Measurements from ENCODE around the gene TEAD1.

Gene TEAD1

GRCh38 chr11:12687216-12687623 is 13.0 kb downstream of the TEAD1 start:
- TF ChIP-seq EZH2phosphoT487 (IDR thresholded peaks at IDR 0.05; ENCODE audit: low read length) (no peak), EZH2 (optimal IDR thresholded peaks at IDR 0.05; ENCODE audit: low read depth, low read length) (no peak), CTCF (IDR thresholded peaks at IDR 0.05; ENCODE audit: low read length) (no peak)
- no peaks in the 10 kb centered on the region for H3K27me3 ChIP-seq (replicated peaks; ENCODE audit: insufficient read depth, low read length)
- no peak overlapping the region for H3K9ac ChIP-seq (ENCODE audit: low read length)
- no peaks in the 10 kb centered on the region for H3K9me2 ChIP-seq (replicated peaks; ENCODE audit: insufficient read depth, low read length)
- H3K36me3 ChIP-seq (replicated peaks; ENCODE audit: insufficient read depth, low read length): no peaks in the 10 kb centered on the region
- no peak overlapping the region for H3K27ac ChIP-seq (ENCODE audit: low read length)
- no peak for DNase-seq
- peaks cover 3% of the 10 kb centered on the region for H4K20me1 ChIP-seq (ENCODE audit: insufficient read depth, low read length)
- no peak overlapping the region for H3K4me3 ChIP-seq (ENCODE audit: low read length)
- no peaks in the 10 kb centered on the region for H3K9me3 ChIP-seq (replicated peaks; ENCODE audit: insufficient read depth, low read length)
- H3K79me2 ChIP-seq (ENCODE audit: low read length): peaks cover 100% of the 10 kb centered on the region
- H3K4me2 ChIP-seq (ENCODE audit: low read depth, low read length): no peak overlapping the region
- H2AFZ ChIP-seq (ENCODE audit: low read length): no peak overlapping the region
- H3F3A ChIP-seq (ENCODE audit: insufficient read depth, low read length): no peaks in the 10 kb centered on the region
- peaks cover 27% of the 10 kb centered on the region for H3K4me1 ChIP-seq (ENCODE audit: low read length)

- TF ChIP-seq CTCF (IDR thresholded peaks at IDR 0.05; ENCODE audit: low read length) (no peak), EZH2 (optimal IDR thresholded peaks at IDR 0.05; ENCODE audit: low read depth, low read length) (no peak), EZH2phosphoT487 (IDR thresholded peaks at IDR 0.05; ENCODE audit: low read length) (no peak)
- Histone ChIP-seq H3K36me3 (replicated peaks; ENCODE audit: insufficient read depth, low read length) (no peaks in the 10 kb centered on the region), H2AFZ (ENCODE audit: low read length) (no peak overlapping the region), H3F3A (ENCODE audit: insufficient read depth, low read length) (no peaks in the 10 kb centered on the region), H3K4me3 (ENCODE audit: low read length) (no peak overlapping the region), H3K9me3 (replicated peaks; ENCODE audit: insufficient read depth, low read length) (no peaks in the 10 kb centered on the region), H3K9ac (ENCODE audit: low read length) (no peak overlapping the region), H3K79me2 (ENCODE audit: low read length) (peaks cover 100% of the 10 kb centered on the region), H3K4me2 (ENCODE audit: low read depth, low read length) (no peak overlapping the region), H3K27me3 (replicated peaks; ENCODE audit: insufficient read depth, low read length) (no peaks in the 10 kb centered on the region), H3K4me1 (ENCODE audit: low read length) (peaks cover 27% of the 10 kb centered on the region), H3K27ac (ENCODE audit: low read length) (no peak overlapping the region), H3K9me2 (replicated peaks; ENCODE audit: insufficient read depth, low read length) (no peaks in the 10 kb centered on the region), H4K20me1 (ENCODE audit: insufficient read depth, low read length) (peaks cover 3% of the 10 kb centered on the region)
- DNase-seq: no peak
Observed at GRCh38 chr11:12687740-12688139, 13.5 kb downstream of the TEAD1 start.

GRCh38 chr11:12689029-12689755 is 15.0 kb downstream of the TEAD1 start:
- H3K27me3 ChIP-seq (replicated peaks; ENCODE audit: insufficient read depth, low read length): no peaks in the 10 kb centered on the region
- H3K9me2 ChIP-seq (replicated peaks; ENCODE audit: insufficient read depth, low read length): no peaks in the 10 kb centered on the region
- H2AFZ ChIP-seq (ENCODE audit: low read length): no peak overlapping the region
- H3F3A ChIP-seq (ENCODE audit: insufficient read depth, low read length): no peaks in the 10 kb centered on the region
- peaks cover 27% of the 10 kb centered on the region for H3K4me1 ChIP-seq (ENCODE audit: low read length)
- H3K79me2 ChIP-seq (ENCODE audit: low read length): peaks cover 100% of the 10 kb centered on the region
- H4K20me1 ChIP-seq (ENCODE audit: insufficient read depth, low read length): peaks cover 8% of the 10 kb centered on the region
- no peaks in the 10 kb centered on the region for H3K36me3 ChIP-seq (replicated peaks; ENCODE audit: insufficient read depth, low read length)
- no peak overlapping the region for H3K4me3 ChIP-seq (ENCODE audit: low read length)
- H3K4me2 ChIP-seq (ENCODE audit: low read depth, low read length): no peak overlapping the region
- no peaks in the 10 kb centered on the region for H3K9me3 ChIP-seq (replicated peaks; ENCODE audit: insufficient read depth, low read length)
- H3K27ac ChIP-seq (ENCODE audit: low read length): no peak overlapping the region
- H3K9ac ChIP-seq (ENCODE audit: low read length): no peak overlapping the region
- DNase-seq: no peak
- no peak for TF ChIP-seq CTCF (IDR thresholded peaks at IDR 0.05; ENCODE audit: low read length)
- no peak for TF ChIP-seq EZH2 (optimal IDR thresholded peaks at IDR 0.05; ENCODE audit: low read depth, low read length)
- no peak for TF ChIP-seq EZH2phosphoT487 (IDR thresholded peaks at IDR 0.05; ENCODE audit: low read length)
